HepG2 (cell line): ENCODE data around the gene NSFL1C. TPM values are rescaled to one million over a fixed set of nuclear protein-coding genes. Genes with fewer than 3 reads are reported as not detected.
A peak's percentile ranks its signal among the peaks of the same experiment; 100 is the strongest.

Experiments
- CBX2 ChIP-seq, 2 experiments: fragments of 200-600 bp in 1 of 2; sonication (generic); formaldehyde crosslinking in 1 of 2; IDR thresholded peaks; 2 replicates each; pipeline versions ENCODE4 v1.7.0 to v1.8.1; 2018 to 2022; ENCODE audit warnings: low read depth in 2 of 2, low read length in 1 of 2, mild to moderate bottlenecking in 1 of 2, missing genetic modification reagents in 1 of 2
- DNMT3B ChIP-seq: conservative IDR thresholded peaks from 2 replicates; pipeline ENCODE4 v1.6.1; 2016; ENCODE audit warnings: missing biosample characterization, control low read depth
- FOXO1 ChIP-seq: sonication (generic); formaldehyde crosslinking; IDR thresholded peaks from 2 replicates; pipeline ENCODE4 v1.4.0; 2020; ENCODE audit warnings: missing genetic modification reagents
- GMEB1 ChIP-seq: sonication (generic); formaldehyde crosslinking; IDR thresholded peaks from 2 replicates; pipeline ENCODE4 v1.5.1; 2020; ENCODE audit warnings: missing genetic modification reagents, mild to moderate bottlenecking, borderline replicate concordance
- HMG20B ChIP-seq: conservative IDR thresholded peaks from 2 replicates; pipeline ENCODE4 v1.6.1; 2016; ENCODE audit warnings: missing genetic modification reagents, missing compliant biosample characterization
- HMGA1 ChIP-seq: sonication (generic); formaldehyde crosslinking; conservative IDR thresholded peaks from 2 replicates; pipeline ENCODE4 v1.4.0; 2020; ENCODE audit warnings: missing genetic modification reagents
- PLRG1 ChIP-seq: fragments of 450-650 bp; conservative IDR thresholded peaks from 2 replicates; pipeline ENCODE4 v1.6.1; 2016
- TEAD2 ChIP-seq: sonication (generic); formaldehyde crosslinking; IDR thresholded peaks from 2 replicates; pipeline ENCODE4 v1.9.0; 2021; ENCODE audit warnings: missing genetic modification reagents
- ZNF160 ChIP-seq: sonication (generic); formaldehyde crosslinking; IDR thresholded peaks from 2 replicates; pipeline ENCODE4 v1.8.0; 2022; ENCODE audit warnings: mild to moderate bottlenecking, inconsistent platforms, missing genetic modification reagents
- ZNF234 ChIP-seq: sonication (generic); formaldehyde crosslinking; conservative IDR thresholded peaks from 2 replicates; pipeline ENCODE4 v1.5.1; 2020; ENCODE audit warnings: mild to moderate bottlenecking, missing genetic modification reagents
- ZNF260 ChIP-seq: sonication (generic); formaldehyde crosslinking; IDR thresholded peaks from 2 replicates; pipeline ENCODE4 v1.4.0; 2020; ENCODE audit warnings: missing genetic modification reagents, low read depth, mild to moderate bottlenecking, borderline replicate concordance
- ZNF34 ChIP-seq: sonication (generic); formaldehyde crosslinking; IDR thresholded peaks from 2 replicates; pipeline ENCODE4 v1.4.0; 2020; ENCODE audit warnings: mild to moderate bottlenecking, missing genetic modification reagents, borderline replicate concordance
- ZNF646 ChIP-seq: sonication (generic); formaldehyde crosslinking; IDR thresholded peaks from 2 replicates; pipeline ENCODE4 v1.9.0; 2021; ENCODE audit warnings: mild to moderate bottlenecking, missing genetic modification reagents
- ZNF841 ChIP-seq: sonication (generic); formaldehyde crosslinking; IDR thresholded peaks from 2 replicates; pipeline ENCODE4 v1.8.1; 2023; ENCODE audit warnings: missing genetic modification reagents, borderline replicate concordance
- ZSCAN30 ChIP-seq: sonication (generic); formaldehyde crosslinking; IDR thresholded peaks from 2 replicates; pipeline ENCODE4 v1.5.0; 2020; ENCODE audit warnings: mild to moderate bottlenecking, missing genetic modification reagents
- polyA plus RNA-seq, 8 experiments: library from polyadenylated mRNA; depleted of rRNA in 3 of 8; stranded (reverse) in 7 of 8; unstranded in 1 of 8; fragments of >200 nt; fragmentation: Illumina TruSeq in 4 of 8; extraction: Trizol in 4 of 8; gene quantifications; 2 replicates each; pipeline versions ENCODE4 v1.2.1 to v1.2.3, GENCODE V29; 2011 to 2016; ENCODE audit warnings: low read depth in 4 of 8, missing spikeins in 1 of 8, mixed read lengths in 1 of 8; ENCODE audit not compliant: insufficient read depth in 1 of 8
- total RNA-seq, 5 experiments: library from RNA; depleted of rRNA; stranded (reverse); fragments of >200 nt; fragmentation: Illumina TruSeq; extraction: Trizol; gene quantifications; 2 replicates each; pipeline ENCODE4 v1.2.3, GENCODE V29; 2016; ENCODE audit warnings: low read depth in 1 of 5
- TF ChIP-seq, protein P1 (sequence below): sonication (generic); formaldehyde crosslinking; IDR thresholded peaks from 2 replicates; pipeline ENCODE4 v1.4.0; 2020; ENCODE audit warnings: missing genetic modification reagents, borderline replicate concordance
- TF ChIP-seq, protein P2 (sequence below): sonication (generic); formaldehyde crosslinking; conservative IDR thresholded peaks from 2 replicates; pipeline ENCODE4 v1.8.0; 2022; ENCODE audit warnings: missing genetic modification reagents

The NSFL1C gene
- total and polyA plus RNA-seq, 2 of the 13 experiments (the other 11 are each of a cell fraction or from before 2014, with no cell fraction given), result 22.9 to 62.7 TPM

- no peak for TF ChIP-seq ZNF646 (CRISPR knock-in tag)
- TF ChIP-seq DNMT3B (CRISPR knock-in tag), result no peak
- TF ChIP-seq PLRG1, result no peak
- TF ChIP-seq, protein P1, sequence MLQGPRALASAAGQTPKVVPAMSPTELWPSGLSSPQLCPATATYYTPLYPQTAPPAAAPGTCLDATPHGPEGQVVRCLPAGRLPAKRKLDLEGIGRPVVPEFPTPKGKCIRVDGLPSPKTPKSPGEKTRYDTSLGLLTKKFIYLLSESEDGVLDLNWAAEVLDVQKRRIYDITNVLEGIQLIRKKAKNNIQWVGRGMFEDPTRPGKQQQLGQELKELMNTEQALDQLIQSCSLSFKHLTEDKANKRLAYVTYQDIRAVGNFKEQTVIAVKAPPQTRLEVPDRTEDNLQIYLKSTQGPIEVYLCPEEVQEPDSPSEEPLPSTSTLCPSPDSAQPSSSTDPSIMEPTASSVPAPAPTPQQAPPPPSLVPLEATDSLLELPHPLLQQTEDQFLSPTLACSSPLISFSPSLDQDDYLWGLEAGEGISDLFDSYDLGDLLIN (CRISPR knock-in tag), result no peak
- TF ChIP-seq ZNF234 (CRISPR knock-in tag), result no peak
- TF ChIP-seq CBX2 (IDR thresholded peaks at IDR 0.05; ENCODE audit: low read depth, low read length), result no peak
- TF ChIP-seq CBX2 (CRISPR knock-in tag; IDR thresholded peaks at IDR 0.05; ENCODE audit: low read depth), result peak; percentile 88; the same call in 1 of the 2 replicates
- TF ChIP-seq TEAD2 (CRISPR knock-in tag), result no peak
- TF ChIP-seq ZNF34 (CRISPR knock-in tag), result no peak
- no peak; the same call in 1 of the 2 replicates for TF ChIP-seq HMG20B (CRISPR knock-in tag)
- no peak for TF ChIP-seq ZSCAN30 (CRISPR knock-in tag)
- TF ChIP-seq, protein P2, sequence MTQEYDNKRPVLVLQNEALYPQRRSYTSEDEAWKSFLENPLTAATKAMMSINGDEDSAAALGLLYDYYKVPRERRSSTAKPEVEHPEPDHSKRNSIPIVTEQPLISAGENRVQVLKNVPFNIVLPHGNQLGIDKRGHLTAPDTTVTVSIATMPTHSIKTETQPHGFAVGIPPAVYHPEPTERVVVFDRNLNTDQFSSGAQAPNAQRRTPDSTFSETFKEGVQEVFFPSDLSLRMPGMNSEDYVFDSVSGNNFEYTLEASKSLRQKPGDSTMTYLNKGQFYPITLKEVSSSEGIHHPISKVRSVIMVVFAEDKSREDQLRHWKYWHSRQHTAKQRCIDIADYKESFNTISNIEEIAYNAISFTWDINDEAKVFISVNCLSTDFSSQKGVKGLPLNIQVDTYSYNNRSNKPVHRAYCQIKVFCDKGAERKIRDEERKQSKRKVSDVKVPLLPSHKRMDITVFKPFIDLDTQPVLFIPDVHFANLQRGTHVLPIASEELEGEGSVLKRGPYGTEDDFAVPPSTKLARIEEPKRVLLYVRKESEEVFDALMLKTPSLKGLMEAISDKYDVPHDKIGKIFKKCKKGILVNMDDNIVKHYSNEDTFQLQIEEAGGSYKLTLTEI (CRISPR knock-in tag), result no peak
- peak; percentile 75 for TF ChIP-seq FOXO1 (CRISPR knock-in tag)
- no peak for TF ChIP-seq ZNF260
- no peak for TF ChIP-seq ZNF160 (CRISPR knock-in tag)
- peak; percentile 29; the same call in 1 of the 2 replicates for TF ChIP-seq GMEB1
- TF ChIP-seq ZNF841 (CRISPR knock-in tag), result no peak
- TF ChIP-seq HMGA1 (CRISPR knock-in tag), result no peak
These were observed 3.4 kb upstream of the NSFL1C start (continued) for GRCh38 chr20:1469925-1470571.
